Heart left ventricle (tissue), 16 donors: ENCODE measurements around the gene DEK. TPM values are rescaled to one million over a fixed set of nuclear protein-coding genes. Genes with fewer than 3 reads are reported as not detected.

Source experiments
- ATAC-seq, 4 donors: fragments of 200-7000 bp; cut with Tn5 transposase; one replicate each; pipeline ENCODE4 v1.9.1; 2020 to 2022; ENCODE audit warnings: moderate library complexity in 4 of 4, mild to moderate bottlenecking in 3 of 4, moderate number of reproducible peaks in 1 of 4
- DNase-seq, 5 donors: peaks; one replicate each; pipeline ENCODE4 v3.0.0-alpha.2; 2020
- H3K27ac ChIP-seq, 12 donors: fragments of 200-600 bp; sonication (generic) in 4 of 12; one replicate each; pipeline versions ENCODE4 v1.5.0 to v1.8.0; 2016 to 2022; ENCODE audit warnings: mild to moderate bottlenecking in 2 of 12
- H3K27me3 ChIP-seq, 9 donors: fragments of 200-600 bp; sonication (generic) in 2 of 9; one replicate each; pipeline versions ENCODE4 v1.5.1 to v1.8.0; 2016 to 2022; ENCODE audit warnings: mild to moderate bottlenecking in 3 of 9
- H3K36me3 ChIP-seq, 9 donors: fragments of 200-600 bp; sonication (generic) in 2 of 9; one replicate each; pipeline versions ENCODE4 v1.5.0 to v1.8.0; 2018 to 2022; ENCODE audit warnings: mild to moderate bottlenecking in 2 of 9
- H3K4me1 ChIP-seq, 12 donors: fragments of 200-600 bp; sonication (generic) in 4 of 12; one replicate each; pipeline versions ENCODE4 v1.5.0 to v1.8.0; 2016 to 2022; ENCODE audit warnings: mild to moderate bottlenecking in 3 of 12
- H3K4me3 ChIP-seq, 12 donors: fragments of 200-600 bp; sonication (generic) in 4 of 12; one replicate each; pipeline versions ENCODE4 v1.5.0 to v1.8.0; 2017 to 2022; ENCODE audit warnings: mild to moderate bottlenecking in 9 of 12, moderate library complexity in 4 of 12
- H3K9me3 ChIP-seq, 12 donors: fragments of 200-600 bp; sonication (generic) in 4 of 12; one replicate each; pipeline versions ENCODE4 v1.5.0 to v1.8.0; 2016 to 2022; ENCODE audit warnings: mild to moderate bottlenecking in 1 of 12
- POLR2A ChIP-seq, 2 donors: fragments of 450-650 bp; IDR thresholded peaks; one replicate each; pipeline ENCODE4 v1.6.1; 2017; ENCODE audit warnings: antibody characterized with exemption in 2 of 2, mild to moderate bottlenecking in 2 of 2, moderate library complexity in 2 of 2
- WGBS, 4 donors: extraction: QIAGEN DNeasy Blood & Tissue Kit in 2 of 4; methylation state at CpG; one replicate each; pipeline versions ENCODE4 v1.1.5 to v1.1.7; 2013 to 2018; 5-methylcytosine and 5-hydroxymethylcytosine counted together
- intact Hi-C, 10 donors: fragments of 100-400 bp; cut with DNase I; formaldehyde crosslinking; loops; one replicate each; pipeline versions ENCODE4 v1.11.1 to v1.14.2; 2022
- polyA plus RNA-seq, 2 donors: library from polyadenylated mRNA; stranded (reverse); fragments of 200-250 nt; gene quantifications; one replicate each; pipeline ENCODE4 v1.2.3, GENCODE V29; 2013
- total RNA-seq, 9 donors: library from RNA; depleted of rRNA in 2 of 9; stranded (reverse); fragments of >200 nt in 2 of 9; fragmentation: NEBNext Ultra II Directional in 3 of 9; extraction: Animal tissue kit (Norgen Biotek cat#: 25700) in 3 of 9; gene quantifications; one replicate each; pipeline versions ENCODE4 v1.1.0 to v1.2.4, GENCODE V29; 2016 to 2023
- TF ChIP-seq, protein P1 (sequence below), 12 donors: fragments of 200-600 bp; sonication (generic) in 4 of 12; IDR thresholded peaks; one replicate each; pipeline versions ENCODE4 v1.5.0 to v1.8.0; 2018 to 2022; ENCODE audit warnings: antibody characterized with exemption in 12 of 12, mild to moderate bottlenecking in 5 of 12
- donor health status: ischemic (EF 13 %, LVEDD 7.1; RV severe dilation, severe dysfunction).
- donor health status: healthy with polysubstance abuse.
- donor health status: DM: no; HTN: yes; CAD: no.
- donor health status: DM: no; HTN: no; CAD: no.
- donor health status: ischemic (EF 25% LVEDD 6.9; RV normal size, moderate dysfunction).
- donor health status: ischemic (EF 25% LVEDD 5.7; RV mildly dilated, moderate dysfunction).
- donor health status: healthy.
- donor health status: DM: yes; HTN: yes; CAD: no.
- donor health status: ischemic (EF 35%, LVEDD 5.7; RV mildly dilated, moderate dysfunction).
- donor health status: nonischemic (EF 11% LVEDD 7.7; RV severe dilation, severe dysfunction).
- donor health status: DM: yes; HTN: yes; CAD: no.
- donor health status: PGD.
- donor health status: ischemic (EF 29% LVEDD 5.4; RV normal size, mild dysfunction).
- donor health status: nonischemic (EF 23%, LVEDD 6.1; RV moderate dilation, normal function).

The DEK gene
- total and polyA plus RNA-seq, 11 donors = 20.9 to 83.0 (median 54.3) TPM

DNA sequence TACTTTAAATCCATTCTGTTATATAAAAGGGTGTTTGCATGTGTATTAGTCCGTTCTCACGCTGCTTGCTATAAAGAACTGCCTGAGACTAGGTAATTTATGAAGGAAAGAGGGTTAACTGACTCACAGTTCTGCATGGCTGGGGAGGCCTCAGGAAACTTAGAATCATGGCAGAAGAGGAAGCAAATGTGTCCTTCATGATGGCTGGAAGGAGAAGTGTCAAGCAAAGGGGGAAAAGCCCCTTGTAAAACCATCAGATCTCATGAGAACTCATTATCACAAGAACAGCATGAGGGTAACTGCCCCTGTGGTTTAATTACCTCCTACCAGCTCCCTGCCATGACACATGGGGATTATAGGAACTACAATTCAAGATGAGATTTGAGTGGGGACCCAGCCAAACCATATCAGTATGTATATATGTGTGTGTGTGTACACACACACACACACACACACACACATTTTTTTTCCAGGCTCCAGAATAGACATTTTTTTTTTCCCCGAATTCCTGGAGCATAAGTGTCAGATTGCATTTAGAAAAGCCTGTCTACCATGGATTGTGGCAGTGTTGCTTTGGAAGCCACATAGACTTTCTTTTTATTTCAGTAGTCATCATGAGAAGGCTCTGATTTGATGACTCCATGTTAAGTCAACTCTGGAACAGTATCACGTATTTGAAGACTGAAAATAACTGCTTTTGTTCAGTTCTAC, 77.6 kb downstream of the DEK start:
- DNase-seq = no peak
- ATAC-seq = no peak
- peaks cover 0 to 39% (median 28%) of the 10 kb centered on the region in 9 donors for H3K36me3 ChIP-seq
- WGBS, 4 donors = 90 to 97% (median 92%) methylated on average over 4 of the region's 4 CpGs
- intact Hi-C loops = no loop called here
- H3K27ac ChIP-seq = peak overlapping the region in 2 of 12 donors; percentile 15 to 67
- H3K4me3 ChIP-seq = no peak overlapping the region
- TF ChIP-seq POLR2A (IDR thresholded peaks at IDR 0.05) = no peak
- TF ChIP-seq, protein P1, sequence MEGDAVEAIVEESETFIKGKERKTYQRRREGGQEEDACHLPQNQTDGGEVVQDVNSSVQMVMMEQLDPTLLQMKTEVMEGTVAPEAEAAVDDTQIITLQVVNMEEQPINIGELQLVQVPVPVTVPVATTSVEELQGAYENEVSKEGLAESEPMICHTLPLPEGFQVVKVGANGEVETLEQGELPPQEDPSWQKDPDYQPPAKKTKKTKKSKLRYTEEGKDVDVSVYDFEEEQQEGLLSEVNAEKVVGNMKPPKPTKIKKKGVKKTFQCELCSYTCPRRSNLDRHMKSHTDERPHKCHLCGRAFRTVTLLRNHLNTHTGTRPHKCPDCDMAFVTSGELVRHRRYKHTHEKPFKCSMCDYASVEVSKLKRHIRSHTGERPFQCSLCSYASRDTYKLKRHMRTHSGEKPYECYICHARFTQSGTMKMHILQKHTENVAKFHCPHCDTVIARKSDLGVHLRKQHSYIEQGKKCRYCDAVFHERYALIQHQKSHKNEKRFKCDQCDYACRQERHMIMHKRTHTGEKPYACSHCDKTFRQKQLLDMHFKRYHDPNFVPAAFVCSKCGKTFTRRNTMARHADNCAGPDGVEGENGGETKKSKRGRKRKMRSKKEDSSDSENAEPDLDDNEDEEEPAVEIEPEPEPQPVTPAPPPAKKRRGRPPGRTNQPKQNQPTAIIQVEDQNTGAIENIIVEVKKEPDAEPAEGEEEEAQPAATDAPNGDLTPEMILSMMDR (IDR thresholded peaks at IDR 0.05) = no peak
- H3K27me3 ChIP-seq = no peaks in the 10 kb centered on the region
- peaks cover 0 to 15% (median 3%) of the 10 kb centered on the region in 12 donors for H3K4me1 ChIP-seq
- H3K9me3 ChIP-seq = no peaks in the 10 kb centered on the region

DNA sequence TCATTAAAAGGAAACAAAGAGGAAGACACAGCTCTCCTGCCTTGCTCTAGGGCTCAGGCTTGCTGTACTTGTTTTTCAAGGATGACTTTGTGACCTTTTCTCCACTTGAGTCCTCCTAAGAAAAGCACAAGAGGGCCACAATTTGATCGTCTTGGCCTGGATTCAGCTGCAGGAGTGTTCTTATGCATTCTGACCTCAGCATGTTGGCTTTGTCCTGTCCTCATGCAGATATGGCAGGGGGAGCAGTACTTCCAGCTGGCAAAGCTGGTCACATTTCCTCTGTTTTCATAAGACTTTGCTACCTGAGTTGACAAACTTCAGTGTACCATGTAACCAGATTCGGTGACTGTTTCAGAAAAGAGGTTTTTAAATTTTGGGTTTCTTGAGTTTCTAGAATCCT, 78.3 kb downstream of the DEK start:
- DNase-seq (no peak), ATAC-seq (peak in 3 of 4 donors; percentile 42 to 75 (median 74))
- Histone ChIP-seq H3K4me3 (no peak overlapping the region), H3K4me1 (peaks cover 0 to 21% (median 3%) of the 10 kb centered on the region in 12 donors), H3K9me3 (no peaks in the 10 kb centered on the region), H3K27ac (peak overlapping the region in 2 of 12 donors; percentile 15 to 67), H3K27me3 (no peaks in the 10 kb centered on the region), H3K36me3 (peaks cover 0 to 33% (median 22%) of the 10 kb centered on the region in 9 donors)
- WGBS, 4 donors = 52 to 63% (median 58%) methylated on average over 2 of the region's 2 CpGs
- TF ChIP-seq, protein P1 (IDR thresholded peaks at IDR 0.05) = no peak
- intact Hi-C loops = no loop called here

DNA sequence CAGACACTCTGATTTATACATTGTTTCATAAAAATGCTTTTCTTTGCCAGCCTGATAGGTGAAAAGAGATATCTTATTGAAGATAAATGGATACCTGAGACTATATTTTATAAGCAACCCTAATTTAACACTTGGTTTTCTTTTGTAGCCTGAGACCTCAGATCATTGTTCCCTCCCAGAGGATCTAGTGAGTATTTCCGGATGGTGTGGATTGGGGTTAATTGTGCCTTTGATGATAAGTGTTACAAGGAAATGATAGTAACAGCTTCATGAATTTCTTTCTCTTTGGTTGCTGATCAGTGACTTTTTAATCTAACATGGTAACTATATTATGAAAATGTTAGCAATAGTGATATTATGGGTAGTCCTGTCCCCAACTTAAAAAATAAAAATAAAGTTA, 78.7 kb downstream of the DEK start:
- 64 to 83% (median 72%) methylated on average over 1 of the region's 1 CpG for WGBS, 4 donors

DNA sequence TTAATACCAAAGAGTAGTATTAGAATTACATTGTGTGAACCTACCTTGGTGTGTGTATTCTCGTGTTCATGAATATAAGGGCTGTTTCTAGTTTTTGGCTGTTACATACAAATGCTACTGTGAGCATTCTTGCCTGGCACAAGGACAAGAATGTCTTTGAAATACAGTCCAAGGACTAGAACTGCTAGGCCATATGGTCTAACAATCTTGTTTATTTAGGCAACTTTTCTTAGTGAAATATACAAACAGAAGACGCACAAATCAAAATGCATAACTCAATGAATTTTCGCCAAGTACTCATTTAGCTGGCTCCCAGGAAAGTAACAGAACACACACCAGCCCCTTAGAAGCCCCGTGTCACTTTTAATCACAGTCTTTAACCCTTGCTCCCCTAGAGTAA, 80.6 kb downstream of the DEK start:
- Histone ChIP-seq H3K36me3 (peaks cover 0 to 32% (median 12%) of the 10 kb centered on the region in 9 donors), H3K27ac (no peak overlapping the region), H3K9me3 (no peaks in the 10 kb centered on the region), H3K4me3 (no peak overlapping the region), H3K27me3 (no peaks in the 10 kb centered on the region), H3K4me1 (peaks cover 0 to 35% (median 3%) of the 10 kb centered on the region in 12 donors)
- intact Hi-C loops = no loop called here
- no peak for TF ChIP-seq POLR2A (IDR thresholded peaks at IDR 0.05)
- TF ChIP-seq, protein P1 (IDR thresholded peaks at IDR 0.05) = no peak
- WGBS, 4 donors = 69 to 83% (median 81%) methylated on average over 4 of the region's 4 CpGs
- ATAC-seq (no peak), DNase-seq (no peak)

More for the DNA sequence above, 78.7 kb downstream of the DEK start:
- TF ChIP-seq POLR2A (IDR thresholded peaks at IDR 0.05) = no peak
- TF ChIP-seq, protein P1 (IDR thresholded peaks at IDR 0.05) = no peak
- no peaks in the 10 kb centered on the region for H3K27me3 ChIP-seq
- intact Hi-C loops = no loop called here
- H3K4me1 ChIP-seq = peaks cover 0 to 23% (median 3%) of the 10 kb centered on the region in 12 donors
- peak overlapping the region in 2 of 12 donors; percentile 15 to 67 for H3K27ac ChIP-seq
- H3K4me3 ChIP-seq = no peak overlapping the region
- no peak for DNase-seq
- H3K36me3 ChIP-seq = peaks cover 0 to 32% (median 20%) of the 10 kb centered on the region in 9 donors
- H3K9me3 ChIP-seq = no peaks in the 10 kb centered on the region
- ATAC-seq = no peak
